Hematopoietic multipotent progenitor cell (in vitro differentiated cells): ENCODE measurements around the gene CDKL4. TPM values are rescaled to one million over a fixed set of nuclear protein-coding genes. Genes with fewer than 3 reads are reported as not detected.
A peak's percentile ranks its signal among the peaks of the same experiment; 100 is the strongest.
"Not testable (repeated sequence)": the region's sequence is repeated elsewhere in the genome, so short reads cannot be mapped to it uniquely, and the experiment has no call there.

ENCODE experiments used
- DNase-seq, 3 donors: peaks; one replicate each; pipeline ENCODE4 v3.0.0-alpha.2; 2011 to 2015; ENCODE audit warnings: low read depth in 2 of 3, low spot score in 2 of 3
- total RNA-seq: library from RNA; depleted of rRNA; stranded (reverse); fragments of >200 nt; gene quantifications from one replicate; pipeline ENCODE4 v1.2.3, GENCODE V29; 2012

CDKL4 gene
- total RNA-seq, 1 donor: under 0.01 TPM

DNA sequence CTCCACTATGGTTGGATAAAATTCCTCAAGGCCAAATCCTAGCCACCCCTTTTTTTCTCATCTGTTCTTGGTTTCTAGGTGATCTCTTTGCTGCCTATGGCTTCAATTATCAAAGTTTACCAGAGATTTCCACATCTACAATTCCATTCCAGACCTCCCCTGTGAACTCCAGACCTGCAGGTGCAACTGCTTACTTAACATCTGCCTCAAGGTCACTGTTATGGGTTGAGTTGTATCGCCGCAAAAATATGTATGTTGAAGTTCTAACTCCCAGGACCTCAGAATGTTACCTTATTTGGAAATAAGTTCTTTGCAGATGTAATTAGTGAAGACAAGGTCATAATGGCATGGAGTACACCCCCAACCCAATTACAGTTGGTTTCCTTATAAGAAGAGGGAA lies 62.5 kb downstream of the CDKL4 start:
- no peak for DNase-seq

- no peak for DNase-seq
These were observed 63.5 kb downstream of the CDKL4 start for GRCh38 chr2:39179974-39180960.

GRCh38 chr2:39178756-39179155 lies 65.0 kb downstream of the CDKL4 start:
- DNase-seq: no peak

- no peak for DNase-seq
These were observed 66.8 kb downstream of the CDKL4 start for GRCh38 chr2:39176997-39177396.

- DNase-seq: no peak
These were observed 68.6 kb downstream of the CDKL4 start for GRCh38 chr2:39175026-39175812.

GRCh38 chr2:39174022-39174421 lies 69.7 kb downstream of the CDKL4 start:
- no peak for DNase-seq

DNA sequence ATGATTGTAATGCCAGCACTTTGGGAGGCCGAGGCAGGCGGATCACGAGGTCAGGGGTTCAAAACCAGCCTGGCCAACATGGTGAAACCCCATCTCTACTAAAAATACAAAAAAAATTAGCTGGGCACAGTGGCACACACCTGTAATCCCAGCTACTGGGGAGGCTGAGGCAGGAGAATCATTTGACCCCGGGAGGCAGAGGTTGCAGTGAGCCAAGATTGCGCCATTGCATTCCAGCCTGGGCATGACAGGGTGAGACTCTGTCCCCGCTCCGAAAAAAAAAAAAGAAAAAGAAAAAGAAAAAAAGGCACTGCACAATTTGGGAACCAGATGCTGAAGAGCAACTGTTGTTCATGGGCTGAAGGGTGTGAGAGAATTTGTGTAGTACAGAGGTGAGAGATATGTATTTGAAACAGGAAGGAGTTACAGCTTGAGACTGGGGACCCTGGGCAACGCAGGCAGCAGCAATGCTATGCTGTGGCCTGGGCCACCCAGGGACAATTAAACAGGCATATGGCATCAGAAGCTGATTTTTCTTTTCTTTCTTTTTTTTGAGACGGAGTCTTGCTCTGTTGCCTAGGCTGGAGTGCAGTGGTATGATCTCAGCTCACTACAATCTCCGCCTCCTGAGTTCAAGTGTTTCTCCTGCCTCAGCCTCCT lies 71.6 kb downstream of the CDKL4 start:
- not testable (repeated sequence) for DNase-seq

DNA sequence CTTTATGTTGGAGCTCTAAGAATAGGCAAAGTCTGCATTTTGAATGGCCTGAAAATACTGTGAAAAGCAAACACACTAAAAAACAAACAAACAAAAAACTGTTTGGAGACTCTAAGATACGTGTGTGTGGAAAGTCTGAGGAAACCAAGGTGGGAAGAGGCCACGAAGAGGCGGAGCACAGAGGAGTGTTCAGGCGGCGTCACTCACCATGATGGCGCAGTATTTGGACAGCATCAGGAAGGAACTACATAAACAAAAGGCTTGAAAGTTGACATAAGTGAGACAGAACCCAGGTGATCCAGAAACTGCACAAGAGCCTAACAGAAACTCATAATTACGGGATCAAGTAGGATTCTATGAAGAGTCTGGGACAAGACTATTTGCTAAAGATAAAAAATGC lies 72.1 kb downstream of the CDKL4 start:
- no peak for DNase-seq

GRCh38 chr2:39164089-39164488 lies 79.7 kb downstream of the CDKL4 start:
- no peak for DNase-seq

- no peak for DNase-seq
These were observed 82.8 kb downstream of the CDKL4 start for GRCh38 chr2:39160982-39161381.

DNA sequence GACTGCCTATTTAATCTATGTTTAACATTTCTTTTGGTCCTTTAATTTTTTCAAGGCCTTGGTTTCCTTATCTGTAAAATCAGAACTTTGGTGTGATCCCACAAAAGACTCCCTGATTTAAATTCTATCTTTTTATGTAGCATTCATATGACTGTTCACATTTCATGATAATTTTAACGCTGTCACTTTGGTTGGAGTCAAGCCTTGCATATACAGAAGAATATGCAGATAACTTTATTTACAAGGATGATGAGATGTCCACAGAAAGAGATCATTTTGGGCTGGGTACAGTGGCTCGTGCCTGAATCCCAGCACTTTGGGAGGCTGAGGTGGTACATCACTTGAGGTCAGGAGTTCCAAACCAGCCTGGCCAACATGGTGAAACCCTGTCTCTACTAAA lies 84.5 kb downstream of the CDKL4 start:
- no peak for DNase-seq

- DNase-seq: no peak
These were observed 85.4 kb downstream of the CDKL4 start for GRCh38 chr2:39158351-39158750.

DNA sequence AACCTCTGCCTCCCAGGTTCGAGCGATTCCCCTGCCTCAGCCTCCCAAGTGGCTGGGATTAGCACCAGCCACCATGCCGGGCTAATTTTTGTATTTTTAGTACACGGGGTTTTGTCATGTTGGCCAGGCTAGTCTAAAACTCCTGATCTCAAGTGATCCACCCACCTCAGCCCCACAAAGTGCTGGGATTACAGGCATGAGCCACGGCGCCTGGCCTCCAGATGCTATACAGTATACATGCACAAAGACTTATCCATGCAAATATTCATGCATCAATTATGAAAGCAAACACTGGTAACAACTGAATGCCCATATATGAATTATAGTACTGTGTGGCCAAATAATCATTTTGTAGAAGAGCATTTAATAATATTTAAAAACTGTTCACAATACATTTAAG lies 86.9 kb downstream of the CDKL4 start:
- DNase-seq: no peak

DNA sequence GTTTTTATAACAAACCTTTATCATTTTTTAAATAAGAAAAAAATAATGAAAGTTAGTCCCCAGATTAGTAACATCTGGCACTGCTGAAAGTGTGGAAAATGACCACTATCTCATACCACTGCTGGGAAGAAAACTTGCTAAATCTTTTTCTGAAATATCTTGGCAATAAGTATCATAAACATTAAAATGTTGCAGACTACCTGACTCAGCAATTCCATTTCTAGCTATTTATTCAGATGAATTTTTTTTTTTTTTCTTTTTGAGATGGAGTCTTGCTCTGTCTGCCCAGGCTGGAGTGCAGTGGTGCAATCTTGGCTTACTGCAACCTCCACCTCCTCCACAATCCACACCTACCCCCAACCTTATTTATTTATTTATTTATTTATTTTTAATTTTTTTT lies 87.7 kb downstream of the CDKL4 start:
- DNase-seq: no peak

- not testable (repeated sequence) for DNase-seq
These were observed 88.2 kb downstream of the CDKL4 start for GRCh38 chr2:39155573-39155972.

- no peak for DNase-seq
These were observed 88.8 kb downstream of the CDKL4 start for GRCh38 chr2:39154944-39155343.

- no peak for DNase-seq
These were observed 90.5 kb downstream of the CDKL4 start for GRCh38 chr2:39153312-39153711.

DNA sequence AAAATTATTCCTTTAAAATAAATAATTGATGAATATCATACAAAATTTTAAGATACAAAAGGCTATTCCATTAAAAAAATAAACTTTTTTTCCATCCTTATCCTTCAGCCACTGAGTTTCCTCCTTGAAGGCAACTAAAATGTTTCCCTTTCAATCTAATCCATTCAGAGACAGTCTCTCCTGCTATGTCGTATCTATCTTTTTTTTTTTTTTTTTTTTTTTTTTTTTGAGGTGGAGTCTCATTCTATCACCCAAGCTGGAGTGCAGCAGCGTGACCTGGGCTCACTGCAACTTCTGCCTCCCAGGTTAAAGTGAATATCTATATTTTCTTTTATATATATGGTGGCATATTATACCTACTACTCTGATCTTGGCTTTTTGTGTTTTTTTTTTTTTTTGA lies 91.3 kb downstream of the CDKL4 start:
- no peak for DNase-seq

DNA sequence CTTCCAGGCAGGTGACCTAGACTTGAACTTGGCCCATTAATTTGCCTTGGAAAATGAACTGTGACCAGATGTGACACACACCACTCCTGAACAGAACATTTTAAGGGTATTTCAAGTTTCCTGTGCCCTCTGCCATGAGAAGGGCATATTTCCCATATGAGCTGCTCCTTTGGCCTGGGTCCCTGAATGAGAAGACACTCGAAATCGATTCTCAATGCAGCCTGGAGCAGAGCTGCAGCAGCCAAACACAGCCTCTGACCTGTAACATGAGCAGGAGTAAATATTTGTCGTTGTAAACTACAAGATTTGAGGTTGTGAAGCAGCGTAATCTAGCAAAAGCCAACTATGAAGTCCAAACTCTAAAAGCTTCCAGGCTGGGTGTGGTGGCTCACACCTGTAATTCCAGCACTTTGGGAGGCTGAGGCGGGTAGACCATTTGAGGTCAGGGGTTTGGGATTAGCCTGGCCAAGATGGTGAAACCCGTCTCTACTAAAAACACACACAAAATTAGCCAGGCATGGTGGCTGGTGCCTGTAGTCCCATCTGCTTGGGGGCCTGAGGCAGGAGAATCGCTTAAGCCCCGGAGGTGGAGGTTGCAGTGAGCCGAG lies 92.8 kb downstream of the CDKL4 start:
- DNase-seq: no peak

GRCh38 chr2:39150102-39150562 lies 93.6 kb downstream of the CDKL4 start:
- DNase-seq: peak in 1 of 3 donors; percentile 27

- no peak for DNase-seq
These were observed 97.1 kb downstream of the CDKL4 start for GRCh38 chr2:39146630-39147029.
